ENCODE results near the gene TTC3.

- TF ChIP-seq CTCF (IDR thresholded peaks at IDR 0.05; ENCODE audit: poor library complexity, severe bottlenecking) (no peak), TAF1 (IDR thresholded peaks at IDR 0.05; ENCODE audit: low read depth) (no peak), POLR2AphosphoS5 (IDR thresholded peaks at IDR 0.05) (no peak), REST (IDR thresholded peaks at IDR 0.05; ENCODE audit: borderline replicate concordance) (no peak), EZH2 (IDR thresholded peaks at IDR 0.05; ENCODE audit: borderline replicate concordance, insufficient read depth, low read length, poor library complexity, severe bottlenecking) (no peak), EP300 (conservative IDR thresholded peaks at IDR 0.05; ENCODE audit: poor library complexity, severe bottlenecking) (no peak), SMC3 (conservative IDR thresholded peaks at IDR 0.05; ENCODE audit: poor library complexity) (no peak), RAD21 (conservative IDR thresholded peaks at IDR 0.05) (no peak), MXI1 (conservative IDR thresholded peaks at IDR 0.05; ENCODE audit: poor library complexity, severe bottlenecking) (no peak)
These were observed 91.7 kb downstream of the TTC3 start for GRCh38 chr21:37164742-37165141.

Data from neural cell (in vitro differentiated cells).